Stomach (tissue), 9 donors: ENCODE results near the gene PKIB. TPM values are rescaled to one million over a fixed set of nuclear protein-coding genes. Genes with fewer than 3 reads are reported as not detected.

ENCODE experiments used
- DNase-seq, 2 donors: peaks; one replicate each; pipeline versions ENCODE4 v3.0.0 to v3.0.0-alpha.2; 2013 to 2019
- H3K27ac ChIP-seq, 5 donors: fragments of 200-600 bp in 4 of 5; sonication (generic) in 4 of 5; one replicate each; pipeline ENCODE4 v1.5.1; 2013 to 2019; ENCODE audit warnings: mild to moderate bottlenecking in 1 of 5, moderate library complexity in 1 of 5
- H3K27me3 ChIP-seq, 3 donors: fragments of 200-600 bp; sonication (generic); one replicate each; pipeline ENCODE4 v1.5.1; 2017 to 2019; ENCODE audit warnings: mixed run types in 1 of 3
- H3K36me3 ChIP-seq, 4 donors: fragments of 200-600 bp; sonication (generic); 1 replicate in 3 of 4; 2 replicates in 1 of 4; pipeline ENCODE4 v1.5.1; 2016 to 2019
- H3K4me1 ChIP-seq, 4 donors: fragments of 200-600 bp; sonication (generic); one replicate each; pipeline ENCODE4 v1.5.1; 2016 to 2019
- H3K4me3 ChIP-seq, 4 donors: fragments of 200-600 bp; sonication (generic) in 3 of 4; one replicate each; pipeline ENCODE4 v1.5.1; 2016 to 2019; ENCODE audit warnings: mild to moderate bottlenecking in 1 of 4
- H3K9me3 ChIP-seq, 4 donors: fragments of 200-600 bp; sonication (generic); one replicate each; pipeline ENCODE4 v1.5.1; 2016 to 2019
- CTCF ChIP-seq, 7 experiments: fragments of 450-650 bp in 4 of 7; fragments of 200-600 bp in 3 of 7; sonication (generic) in 3 of 7; IDR thresholded peaks; one replicate each; pipeline ENCODE4 v1.5.1; 2016 to 2019; ENCODE audit warnings: antibody characterized with exemption in 7 of 7, control low read depth in 2 of 7, mild to moderate bottlenecking in 1 of 7
- EP300 ChIP-seq: sonication (generic); formaldehyde crosslinking; IDR thresholded peaks from one replicate; pipeline ENCODE4 v1.6.1; 2017; ENCODE audit warnings: antibody characterized with exemption
- POLR2A ChIP-seq, 4 donors: fragments of 450-650 bp; IDR thresholded peaks; one replicate each; pipeline ENCODE4 v1.6.1; 2016; ENCODE audit warnings: antibody characterized with exemption in 4 of 4, control low read depth in 2 of 4, mild to moderate bottlenecking in 1 of 4, moderate library complexity in 1 of 4
- POLR2AphosphoS5 ChIP-seq, 3 donors: sonication (generic); formaldehyde crosslinking; IDR thresholded peaks; one replicate each; pipeline ENCODE4 v1.6.1; 2016; ENCODE audit warnings: antibody characterized with exemption in 3 of 3
- WGBS, 5 donors: extraction: QIAGEN DNeasy Blood & Tissue Kit in 3 of 5; methylation state at CpG; one replicate each; pipeline versions ENCODE4 v1.1.5 to v1.1.7; 2013 to 2018; 5-methylcytosine and 5-hydroxymethylcytosine counted together
- intact Hi-C: fragments of 100-400 bp; cut with DNase I; formaldehyde crosslinking; loops from one replicate; pipeline ENCODE4 v1.15.1; 2023; ENCODE audit warnings: low total_unique reads
- polyA plus RNA-seq, 3 donors: library from polyadenylated mRNA; stranded (reverse); fragments of 200-250 nt; gene quantifications; one replicate each; pipeline ENCODE4 v1.2.3, GENCODE V29; 2013
- total RNA-seq, 5 donors: library from RNA; depleted of rRNA; stranded (reverse); fragments of >200 nt; gene quantifications; one replicate each; pipeline versions ENCODE4 v1.1.0 to v1.2.3, GENCODE V29; 2014 to 2016
- donor health status: healthy with polysubstance abuse.
- donor health status: Bipolar disorder and iron deficiency.
- donor health status: healthy.

The PKIB gene
- total and polyA plus RNA-seq, 8 donors, result 7.6 to 128 (median 26.4) TPM

GRCh38 chr6:122648726-122649125 is 38.5 kb downstream of the PKIB start:
- Histone ChIP-seq H3K27me3 (no peaks in the 10 kb centered on the region), H3K9me3 (no peaks in the 10 kb centered on the region), H3K4me3 (no peak overlapping the region), H3K4me1 (no peaks in the 10 kb centered on the region), H3K27ac (no peak overlapping the region), H3K36me3 (no peaks in the 10 kb centered on the region)
- DNase-seq, result no peak
- 82 to 97% (median 89%) methylated on average over 2 of the region's 2 CpGs for WGBS, 5 donors
- TF ChIP-seq CTCF (IDR thresholded peaks at IDR 0.05) (no peak), POLR2A (IDR thresholded peaks at IDR 0.05) (no peak), POLR2AphosphoS5 (IDR thresholded peaks at IDR 0.05) (no peak), EP300 (no peak)
- intact Hi-C loops, result no loop called here

GRCh38 chr6:122649701-122650100 is 39.5 kb downstream of the PKIB start:
- intact Hi-C loops, result no loop called here
- H3K36me3 ChIP-seq, result no peaks in the 10 kb centered on the region
- no peak for TF ChIP-seq POLR2AphosphoS5 (IDR thresholded peaks at IDR 0.05)
- no peak for TF ChIP-seq EP300
- TF ChIP-seq POLR2A (IDR thresholded peaks at IDR 0.05), result no peak
- TF ChIP-seq CTCF (IDR thresholded peaks at IDR 0.05), result no peak
- no peak overlapping the region for H3K4me3 ChIP-seq
- no peak for DNase-seq
- H3K27me3 ChIP-seq, result no peaks in the 10 kb centered on the region
- 88 to 97% (median 92%) methylated on average over 3 of the region's 3 CpGs for WGBS, 5 donors
- no peaks in the 10 kb centered on the region for H3K9me3 ChIP-seq
- no peak overlapping the region for H3K27ac ChIP-seq
- H3K4me1 ChIP-seq, result no peaks in the 10 kb centered on the region

- Histone ChIP-seq H3K4me1 (no peaks in the 10 kb centered on the region), H3K27ac (no peak overlapping the region), H3K27me3 (no peaks in the 10 kb centered on the region), H3K4me3 (no peak overlapping the region), H3K36me3 (no peaks in the 10 kb centered on the region), H3K9me3 (no peaks in the 10 kb centered on the region)
- no peak for DNase-seq
- no peak for TF ChIP-seq POLR2A (IDR thresholded peaks at IDR 0.05)
- TF ChIP-seq EP300, result no peak
- no peak for TF ChIP-seq POLR2AphosphoS5 (IDR thresholded peaks at IDR 0.05)
- no peak for TF ChIP-seq CTCF (IDR thresholded peaks at IDR 0.05)
- intact Hi-C loops, result no loop called here
Measured at GRCh38 chr6:122650403-122650802, 40.2 kb downstream of the PKIB start.

- H3K36me3 ChIP-seq, result no peaks in the 10 kb centered on the region
- H3K9me3 ChIP-seq, result no peaks in the 10 kb centered on the region
- intact Hi-C loops, result no loop called here
- no peak overlapping the region for H3K4me3 ChIP-seq
- DNase-seq, result no peak
- H3K27me3 ChIP-seq, result no peaks in the 10 kb centered on the region
- WGBS, 5 donors, result 65 to 91% (median 79%) methylated on average over 3 of the region's 3 CpGs
- H3K27ac ChIP-seq, result peak overlapping the region in 2 of 5 donors; percentile 2 to 57
- TF ChIP-seq POLR2A (IDR thresholded peaks at IDR 0.05) (no peak), CTCF (IDR thresholded peaks at IDR 0.05) (no peak), EP300 (no peak), POLR2AphosphoS5 (IDR thresholded peaks at IDR 0.05) (no peak)
- H3K4me1 ChIP-seq, result no peaks in the 10 kb centered on the region
Measured at GRCh38 chr6:122651031-122651430, 40.8 kb downstream of the PKIB start.

- Histone ChIP-seq H3K4me1 (no peaks in the 10 kb centered on the region), H3K36me3 (no peaks in the 10 kb centered on the region), H3K27me3 (no peaks in the 10 kb centered on the region), H3K4me3 (no peak overlapping the region), H3K27ac (peak overlapping the region in 2 of 5 donors; percentile 2 to 57), H3K9me3 (no peaks in the 10 kb centered on the region)
- no peak for TF ChIP-seq POLR2A (IDR thresholded peaks at IDR 0.05)
- TF ChIP-seq CTCF (IDR thresholded peaks at IDR 0.05), result no peak
- TF ChIP-seq POLR2AphosphoS5 (IDR thresholded peaks at IDR 0.05), result no peak
- no peak for TF ChIP-seq EP300
- no peak for DNase-seq
- intact Hi-C loops, result no loop called here
Measured at GRCh38 chr6:122651604-122652003, 41.4 kb downstream of the PKIB start.
